D721Med (cell line): ENCODE data around the gene NPC1.
A peak's percentile ranks its signal among the peaks of the same experiment; 100 is the strongest.

ENCODE experiments used
- DNase-seq: peaks from one replicate; pipeline ENCODE4 v3.0.0; 2011; ENCODE audit warnings: low spot score; ENCODE audit not compliant: insufficient read length
- FAIRE-seq: peaks from 2 replicates; lab custom pipeline; 2011; peaks lifted over from hg19 to GRCh38; lab: Jason Lieb, UNC
- TF ChIP-seq, protein P1 (sequence below): IDR thresholded peaks from 2 replicates; pipeline ENCODE4 v1.5.1; 2012; ENCODE audit warnings: mild to moderate bottlenecking, control low read depth; ENCODE audit not compliant: insufficient read depth; ENCODE audit errors: missing control alignments

The NPC1 gene

GRCh38 chr18:23586249-23587196 is at the start of gene NPC1:
Gene NPC1 (minus strand): TSS chr18:23586506. CDS start chr18:23586343, 163 bp downstream.
- FAIRE-seq (no peak), DNase-seq (peak; percentile 87)

GRCh38 chr18:23636071-23636399 is 49.7 kb upstream of the NPC1 start:
- DNase-seq, result no peak
- TF ChIP-seq, protein P1, sequence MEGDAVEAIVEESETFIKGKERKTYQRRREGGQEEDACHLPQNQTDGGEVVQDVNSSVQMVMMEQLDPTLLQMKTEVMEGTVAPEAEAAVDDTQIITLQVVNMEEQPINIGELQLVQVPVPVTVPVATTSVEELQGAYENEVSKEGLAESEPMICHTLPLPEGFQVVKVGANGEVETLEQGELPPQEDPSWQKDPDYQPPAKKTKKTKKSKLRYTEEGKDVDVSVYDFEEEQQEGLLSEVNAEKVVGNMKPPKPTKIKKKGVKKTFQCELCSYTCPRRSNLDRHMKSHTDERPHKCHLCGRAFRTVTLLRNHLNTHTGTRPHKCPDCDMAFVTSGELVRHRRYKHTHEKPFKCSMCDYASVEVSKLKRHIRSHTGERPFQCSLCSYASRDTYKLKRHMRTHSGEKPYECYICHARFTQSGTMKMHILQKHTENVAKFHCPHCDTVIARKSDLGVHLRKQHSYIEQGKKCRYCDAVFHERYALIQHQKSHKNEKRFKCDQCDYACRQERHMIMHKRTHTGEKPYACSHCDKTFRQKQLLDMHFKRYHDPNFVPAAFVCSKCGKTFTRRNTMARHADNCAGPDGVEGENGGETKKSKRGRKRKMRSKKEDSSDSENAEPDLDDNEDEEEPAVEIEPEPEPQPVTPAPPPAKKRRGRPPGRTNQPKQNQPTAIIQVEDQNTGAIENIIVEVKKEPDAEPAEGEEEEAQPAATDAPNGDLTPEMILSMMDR, result no peak
- no peak for FAIRE-seq

More at GRCh38 chr18:23586249-23587196, at the start of gene NPC1:
- TF ChIP-seq, protein P1, result peak; percentile 64

DNA sequence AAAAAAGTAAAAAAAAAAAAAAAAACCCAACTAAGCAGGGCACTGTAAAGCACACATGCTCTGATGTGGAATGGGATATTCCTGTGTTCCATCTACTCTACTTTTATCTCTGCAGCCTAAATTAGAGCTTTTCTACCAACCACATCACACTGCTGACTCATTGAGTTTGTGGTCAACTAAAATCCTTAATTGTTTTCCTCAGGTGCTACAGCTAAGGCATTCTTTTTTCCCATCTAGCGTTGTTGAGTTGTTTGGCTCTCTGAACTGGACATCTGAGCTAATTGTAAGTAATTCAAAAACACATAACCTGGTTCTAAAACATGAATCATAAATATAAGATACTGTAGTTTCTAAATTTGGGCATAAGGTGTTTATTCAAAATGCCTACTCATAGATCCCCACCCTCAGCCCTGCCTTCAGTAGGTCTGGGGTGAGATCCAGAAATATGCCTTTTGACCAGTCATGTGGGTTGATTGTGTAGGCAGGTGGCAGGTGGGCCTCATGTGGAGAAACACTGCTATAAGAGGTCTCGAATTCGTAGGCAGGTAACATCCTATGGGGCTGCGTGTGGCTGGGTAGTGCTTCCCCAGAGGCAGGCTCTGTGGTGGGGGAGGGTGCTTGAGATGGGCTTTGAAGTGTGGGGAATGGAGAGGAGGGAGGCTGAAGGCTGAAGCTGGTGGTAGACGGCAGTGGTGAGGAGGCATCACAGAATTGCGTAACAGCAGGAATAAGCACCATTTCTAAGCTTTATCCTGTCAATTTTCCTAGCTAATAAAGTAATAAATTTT is 49.2 kb upstream of the NPC1 start:
- TF ChIP-seq, protein P1, result no peak
- no peak for FAIRE-seq
- DNase-seq, result no peak

- TF ChIP-seq, protein P1, result no peak
- no peak for FAIRE-seq
Measured at GRCh38 chr18:23634692-23635091, 48.4 kb upstream of the NPC1 start.

DNA sequence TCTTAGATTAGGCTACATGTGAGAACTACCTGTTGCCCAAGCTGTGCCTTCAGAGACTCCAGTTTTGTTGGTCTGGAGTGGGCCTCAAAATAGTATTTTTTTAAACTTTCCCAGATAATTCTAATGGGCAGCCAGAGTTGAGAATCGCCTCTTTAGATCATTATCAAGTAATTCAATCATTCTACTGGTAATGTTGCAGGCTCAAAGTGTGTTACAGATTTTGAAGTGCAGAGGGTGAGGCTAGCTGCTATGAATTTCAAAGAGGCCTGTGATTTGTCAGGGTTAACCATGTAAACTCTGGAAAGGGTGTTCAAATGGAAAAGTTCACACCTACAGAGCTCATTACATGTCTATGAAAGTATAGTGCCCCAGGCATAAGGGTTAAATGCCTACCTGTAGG is 46.3 kb upstream of the NPC1 start:
- no peak for FAIRE-seq
- DNase-seq, result no peak
- TF ChIP-seq, protein P1, result no peak

More at GRCh38 chr18:23634692-23635091, 48.4 kb upstream of the NPC1 start:
- no peak for DNase-seq

DNA sequence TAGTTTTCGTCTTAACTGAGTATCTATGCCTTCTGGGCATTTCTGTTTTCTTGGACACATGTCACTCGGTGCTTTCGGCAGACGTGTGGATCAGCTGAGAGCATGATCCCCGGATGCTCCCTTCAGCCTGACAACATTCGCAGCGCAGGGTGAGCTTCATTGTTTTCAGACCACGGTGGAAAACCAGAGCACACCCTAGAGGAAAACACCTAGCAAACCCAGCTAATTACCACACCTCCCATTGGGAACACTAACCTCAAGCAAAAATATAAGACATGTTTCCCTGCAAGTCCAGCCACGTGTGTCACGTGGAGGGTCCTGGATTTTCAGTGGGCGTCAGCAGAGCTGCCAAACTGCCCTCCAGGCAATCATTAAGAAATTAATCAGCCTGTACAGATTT is 45.4 kb upstream of the NPC1 start:
- no peak for DNase-seq
- no peak for FAIRE-seq
- TF ChIP-seq, protein P1, result no peak
